Measurements from ENCODE around the gene CATSPER1.

GRCh38 chr11:66056501-66056900 lies 30.2 kb upstream of the CATSPER1 start:
- TF ChIP-seq EZH2 (IDR thresholded peaks at IDR 0.05) = no peak
- TF ChIP-seq POLR2AphosphoS5 (IDR thresholded peaks at IDR 0.05; ENCODE audit: borderline replicate concordance, low read depth, low read length) = no peak; the same call in 1 of the 2 replicates
- TF ChIP-seq FOXP2 (optimal IDR thresholded peaks at IDR 0.05; ENCODE audit: control extremely low read depth, extremely low read length, insufficient read depth) = no peak

Measured in SK-N-MC (cell line).